Left ventricle myocardium inferior (tissue), 1 donor: Measurements from ENCODE around the gene OMA1. TPM values are rescaled to one million over a fixed set of nuclear protein-coding genes. Genes with fewer than 3 reads are reported as not detected.

ENCODE experiments used
- DNase-seq: peaks from one replicate; pipeline ENCODE4 v3.0.0-alpha.2; 2020
- H3K27ac ChIP-seq: fragments of 200-600 bp; replicated peaks from 2 replicates; pipeline ENCODE4 v1.8.0; 2021
- H3K27me3 ChIP-seq: fragments of 200-600 bp; 2 replicates; pipeline ENCODE4 v1.8.0; 2021; ENCODE audit warnings: low read depth
- H3K36me3 ChIP-seq: fragments of 200-600 bp; 2 replicates; pipeline ENCODE4 v1.8.0; 2021
- H3K4me1 ChIP-seq: fragments of 200-600 bp; 2 replicates; pipeline ENCODE4 v1.8.0; 2021
- H3K4me3 ChIP-seq: fragments of 200-600 bp; 2 replicates; pipeline ENCODE4 v1.8.0; 2021; ENCODE audit warnings: mild to moderate bottlenecking, moderate library complexity
- H3K9me3 ChIP-seq: fragments of 200-600 bp; replicated peaks from 2 replicates; pipeline ENCODE4 v1.8.0; 2021
- intact Hi-C: fragments of 100-400 bp; cut with micrococcal nuclease; formaldehyde crosslinking; loops from one replicate; pipeline ENCODE4 v1.11.0; 2022
- total RNA-seq: library from RNA; stranded (reverse); fragmentation: NEBNext Ultra II Directional; extraction: Animal tissue kit (Norgen Biotek cat#: 25700); gene quantifications from one replicate; pipeline ENCODE4 v1.2.1, GENCODE V29; 2021
- TF ChIP-seq, protein P1 (sequence below): fragments of 200-600 bp; IDR thresholded peaks from 2 replicates; pipeline ENCODE4 v1.8.0; 2021; ENCODE audit warnings: antibody characterized with exemption, mild to moderate bottlenecking, borderline replicate concordance
- donor health status: DM: no; HTN: yes; CAD: no; lungs with severe emphysema.

OMA1 gene
- total RNA-seq, 1 donor from 2014 or later = 36.6 TPM

GRCh38 chr1:58468612-58469011 is 77.9 kb downstream of the OMA1 start:
- no peaks in the 10 kb centered on the region for H3K27me3 ChIP-seq
- H3K9me3 ChIP-seq = no peaks in the 10 kb centered on the region
- H3K4me3 ChIP-seq = no peak overlapping the region
- intact Hi-C loops = no loop called here
- no peak for DNase-seq
- peaks cover 33% of the 10 kb centered on the region for H3K4me1 ChIP-seq
- TF ChIP-seq, protein P1, sequence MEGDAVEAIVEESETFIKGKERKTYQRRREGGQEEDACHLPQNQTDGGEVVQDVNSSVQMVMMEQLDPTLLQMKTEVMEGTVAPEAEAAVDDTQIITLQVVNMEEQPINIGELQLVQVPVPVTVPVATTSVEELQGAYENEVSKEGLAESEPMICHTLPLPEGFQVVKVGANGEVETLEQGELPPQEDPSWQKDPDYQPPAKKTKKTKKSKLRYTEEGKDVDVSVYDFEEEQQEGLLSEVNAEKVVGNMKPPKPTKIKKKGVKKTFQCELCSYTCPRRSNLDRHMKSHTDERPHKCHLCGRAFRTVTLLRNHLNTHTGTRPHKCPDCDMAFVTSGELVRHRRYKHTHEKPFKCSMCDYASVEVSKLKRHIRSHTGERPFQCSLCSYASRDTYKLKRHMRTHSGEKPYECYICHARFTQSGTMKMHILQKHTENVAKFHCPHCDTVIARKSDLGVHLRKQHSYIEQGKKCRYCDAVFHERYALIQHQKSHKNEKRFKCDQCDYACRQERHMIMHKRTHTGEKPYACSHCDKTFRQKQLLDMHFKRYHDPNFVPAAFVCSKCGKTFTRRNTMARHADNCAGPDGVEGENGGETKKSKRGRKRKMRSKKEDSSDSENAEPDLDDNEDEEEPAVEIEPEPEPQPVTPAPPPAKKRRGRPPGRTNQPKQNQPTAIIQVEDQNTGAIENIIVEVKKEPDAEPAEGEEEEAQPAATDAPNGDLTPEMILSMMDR = no peak
- H3K36me3 ChIP-seq = no peaks in the 10 kb centered on the region
- H3K27ac ChIP-seq = peak overlapping the region; percentile 48

- intact Hi-C loops = no loop called here
- Histone ChIP-seq H3K9me3 (no peaks in the 10 kb centered on the region), H3K27ac (no peak overlapping the region), H3K27me3 (no peaks in the 10 kb centered on the region), H3K4me1 (peaks cover 33% of the 10 kb centered on the region), H3K36me3 (no peaks in the 10 kb centered on the region), H3K4me3 (no peak overlapping the region)
- no peak for DNase-seq
- TF ChIP-seq, protein P1 = no peak
Measured at GRCh38 chr1:58466630-58467241, 79.8 kb downstream of the OMA1 start.

GRCh38 chr1:58465825-58466629 is 80.5 kb downstream of the OMA1 start:
- Histone ChIP-seq H3K27me3 (no peaks in the 10 kb centered on the region), H3K9me3 (no peaks in the 10 kb centered on the region), H3K4me1 (peaks cover 31% of the 10 kb centered on the region), H3K36me3 (no peaks in the 10 kb centered on the region), H3K27ac (no peak overlapping the region), H3K4me3 (no peak overlapping the region)
- intact Hi-C loops = no loop called here
- DNase-seq = no peak
- TF ChIP-seq, protein P1 = no peak

DNA sequence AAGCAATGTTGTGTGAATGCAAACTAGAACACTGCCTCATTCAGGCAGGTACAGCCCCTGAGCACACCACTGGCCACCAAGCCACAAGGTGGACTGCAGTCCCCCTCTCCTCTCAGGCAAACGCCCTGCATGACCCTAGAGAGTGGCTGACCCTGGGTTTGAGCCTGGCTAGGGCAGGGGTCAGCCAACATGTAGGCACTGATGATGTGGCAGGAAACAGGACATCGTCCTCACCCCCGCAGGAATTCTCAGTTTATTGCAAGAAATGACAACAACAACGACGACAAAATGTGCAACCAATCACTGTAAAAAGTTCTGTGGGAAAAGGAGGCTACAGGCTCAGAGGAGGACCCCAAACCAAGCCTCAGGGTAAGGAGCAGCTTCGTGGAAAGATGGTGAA is 81.3 kb downstream of the OMA1 start:
- no peaks in the 10 kb centered on the region for H3K27me3 ChIP-seq
- no peaks in the 10 kb centered on the region for H3K36me3 ChIP-seq
- no peak overlapping the region for H3K4me3 ChIP-seq
- peaks cover 23% of the 10 kb centered on the region for H3K4me1 ChIP-seq
- no peaks in the 10 kb centered on the region for H3K9me3 ChIP-seq
- intact Hi-C loops = no loop called here
- no peak for DNase-seq
- TF ChIP-seq, protein P1 = no peak
- H3K27ac ChIP-seq = no peak overlapping the region

GRCh38 chr1:58460469-58460868 is 86.1 kb downstream of the OMA1 start:
- Histone ChIP-seq H3K4me3 (no peak overlapping the region), H3K36me3 (no peaks in the 10 kb centered on the region), H3K9me3 (peaks cover 8% of the 10 kb centered on the region), H3K27ac (no peak overlapping the region), H3K27me3 (no peaks in the 10 kb centered on the region), H3K4me1 (peaks cover 8% of the 10 kb centered on the region)
- TF ChIP-seq, protein P1 = no peak
- no peak for DNase-seq
- intact Hi-C loops = no loop called here
